ENCODE measurements around the gene MFRP. TPM values are rescaled to one million over a fixed set of nuclear protein-coding genes. Genes with fewer than 3 reads are reported as not detected.

MFRP gene
- total and polyA plus RNA-seq, 9 of the 15 experiments (the other 6 are each of a cell fraction or from before 2014, with no cell fraction given) = not detected

DNA sequence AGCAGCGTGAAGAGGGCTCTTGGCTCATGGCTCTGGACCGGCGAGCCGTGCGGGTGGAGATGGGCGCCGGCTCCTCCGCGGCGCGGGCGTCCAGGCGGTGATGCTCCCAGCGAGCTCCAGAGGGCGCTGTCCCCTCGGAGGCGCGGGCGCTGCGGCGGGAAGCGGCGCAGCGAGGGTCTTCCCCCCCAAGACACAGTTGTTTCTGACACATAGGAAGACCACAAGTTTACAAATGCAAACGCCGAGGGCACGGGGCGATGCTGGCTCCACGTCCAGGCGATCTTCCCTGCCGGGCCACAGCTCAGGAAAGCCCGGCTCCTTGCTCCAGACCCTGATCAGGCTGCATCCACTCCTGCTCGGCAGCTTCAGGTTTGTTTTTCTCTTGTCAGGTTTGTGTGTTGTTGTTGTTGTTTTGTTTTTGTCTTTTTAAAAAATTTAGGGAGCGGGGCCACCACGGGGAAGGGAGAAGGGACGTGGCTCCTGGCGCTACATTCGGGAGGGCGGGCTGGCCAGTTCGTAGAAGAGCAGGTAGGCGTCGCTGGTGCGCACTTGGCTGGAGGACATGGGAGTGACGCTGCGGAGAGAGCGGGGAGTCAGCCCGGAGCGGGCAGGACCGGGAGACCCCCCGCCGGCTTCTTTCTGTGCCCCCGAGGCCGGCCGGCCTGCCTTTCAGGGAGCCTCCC is 10.0 kb upstream of the MFRP start (continued):
- TF ChIP-seq, protein P1, sequence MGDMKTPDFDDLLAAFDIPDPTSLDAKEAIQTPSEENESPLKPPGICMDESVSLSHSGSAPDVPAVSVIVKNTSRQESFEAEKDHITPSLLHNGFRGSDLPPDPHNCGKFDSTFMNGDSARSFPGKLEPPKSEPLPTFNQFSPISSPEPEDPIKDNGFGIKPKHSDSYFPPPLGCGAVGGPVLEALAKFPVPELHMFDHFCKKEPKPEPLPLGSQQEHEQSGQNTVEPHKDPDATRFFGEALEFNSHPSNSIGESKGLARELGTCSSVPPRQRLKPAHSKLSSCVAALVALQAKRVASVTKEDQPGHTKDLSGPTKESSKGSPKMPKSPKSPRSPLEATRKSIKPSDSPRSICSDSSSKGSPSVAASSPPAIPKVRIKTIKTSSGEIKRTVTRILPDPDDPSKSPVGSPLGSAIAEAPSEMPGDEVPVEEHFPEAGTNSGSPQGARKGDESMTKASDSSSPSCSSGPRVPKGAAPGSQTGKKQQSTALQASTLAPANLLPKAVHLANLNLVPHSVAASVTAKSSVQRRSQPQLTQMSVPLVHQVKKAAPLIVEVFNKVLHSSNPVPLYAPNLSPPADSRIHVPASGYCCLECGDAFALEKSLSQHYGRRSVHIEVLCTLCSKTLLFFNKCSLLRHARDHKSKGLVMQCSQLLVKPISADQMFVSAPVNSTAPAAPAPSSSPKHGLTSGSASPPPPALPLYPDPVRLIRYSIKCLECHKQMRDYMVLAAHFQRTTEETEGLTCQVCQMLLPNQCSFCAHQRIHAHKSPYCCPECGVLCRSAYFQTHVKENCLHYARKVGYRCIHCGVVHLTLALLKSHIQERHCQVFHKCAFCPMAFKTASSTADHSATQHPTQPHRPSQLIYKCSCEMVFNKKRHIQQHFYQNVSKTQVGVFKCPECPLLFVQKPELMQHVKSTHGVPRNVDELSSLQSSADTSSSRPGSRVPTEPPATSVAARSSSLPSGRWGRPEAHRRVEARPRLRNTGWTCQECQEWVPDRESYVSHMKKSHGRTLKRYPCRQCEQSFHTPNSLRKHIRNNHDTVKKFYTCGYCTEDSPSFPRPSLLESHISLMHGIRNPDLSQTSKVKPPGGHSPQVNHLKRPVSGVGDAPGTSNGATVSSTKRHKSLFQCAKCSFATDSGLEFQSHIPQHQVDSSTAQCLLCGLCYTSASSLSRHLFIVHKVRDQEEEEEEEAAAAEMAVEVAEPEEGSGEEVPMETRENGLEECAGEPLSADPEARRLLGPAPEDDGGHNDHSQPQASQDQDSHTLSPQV (IDR thresholded peaks at IDR 0.05) = 0 out of 2 replicates have a peak, but pooled peaks have one; percentile 29
- TF ChIP-seq ATF4 (CRISPR knock-in tag; IDR thresholded peaks at IDR 0.05) (no peak), ZNF280A (IDR thresholded peaks at IDR 0.05; ENCODE audit: low read depth, partially characterized antibody) (no peak), EHMT2 (IDR thresholded peaks at IDR 0.05) (no peak), KLF1 (tag; IDR thresholded peaks at IDR 0.05) (no peak), ZNF165 (CRISPR knock-in tag; IDR thresholded peaks at IDR 0.05; ENCODE audit: borderline replicate concordance) (no peak), CBFA2T3 (IDR thresholded peaks at IDR 0.05) (no peak), FIP1L1 (IDR thresholded peaks at IDR 0.05; ENCODE audit: low read depth, low read length, poor library complexity, severe bottlenecking) (no peak), JUND (IDR thresholded peaks at IDR 0.05; ENCODE audit: borderline replicate concordance, low read depth, low read length) (peak; percentile 51; the same call in 1 of the 2 replicates), JUND (tag; IDR thresholded peaks at IDR 0.05; ENCODE audit: borderline replicate concordance, low read depth, low read length) (peak; percentile 21; the same call in 1 of the 3 replicates), BRF1 (IDR thresholded peaks at IDR 0.05; ENCODE audit: borderline replicate concordance, extremely low read depth, insufficient read length) (no peak), ZNF79 (CRISPR knock-in tag; IDR thresholded peaks at IDR 0.05; ENCODE audit: low read depth) (no peak), RBM39 (optimal IDR thresholded peaks at IDR 0.05; ENCODE audit: low read depth, low read length) (no peak), NCOR1 (IDR thresholded peaks at IDR 0.05) (no peak), TAF7 (tag; IDR thresholded peaks at IDR 0.05) (no peak), GATAD2B (IDR thresholded peaks at IDR 0.05; ENCODE audit: borderline replicate concordance) (no peak), STAT5B (CRISPR knock-in tag; IDR thresholded peaks at IDR 0.05) (no peak), FOXA1 (IDR thresholded peaks at IDR 0.05; ENCODE audit: borderline replicate concordance) (no peak), ZNF830 (CRISPR knock-in tag; IDR thresholded peaks at IDR 0.05) (no peak), NFE2 (IDR thresholded peaks at IDR 0.05; ENCODE audit: low read depth) (peak; percentile 18; the same call in 1 of the 2 replicates)
- TF ChIP-seq, protein P2, sequence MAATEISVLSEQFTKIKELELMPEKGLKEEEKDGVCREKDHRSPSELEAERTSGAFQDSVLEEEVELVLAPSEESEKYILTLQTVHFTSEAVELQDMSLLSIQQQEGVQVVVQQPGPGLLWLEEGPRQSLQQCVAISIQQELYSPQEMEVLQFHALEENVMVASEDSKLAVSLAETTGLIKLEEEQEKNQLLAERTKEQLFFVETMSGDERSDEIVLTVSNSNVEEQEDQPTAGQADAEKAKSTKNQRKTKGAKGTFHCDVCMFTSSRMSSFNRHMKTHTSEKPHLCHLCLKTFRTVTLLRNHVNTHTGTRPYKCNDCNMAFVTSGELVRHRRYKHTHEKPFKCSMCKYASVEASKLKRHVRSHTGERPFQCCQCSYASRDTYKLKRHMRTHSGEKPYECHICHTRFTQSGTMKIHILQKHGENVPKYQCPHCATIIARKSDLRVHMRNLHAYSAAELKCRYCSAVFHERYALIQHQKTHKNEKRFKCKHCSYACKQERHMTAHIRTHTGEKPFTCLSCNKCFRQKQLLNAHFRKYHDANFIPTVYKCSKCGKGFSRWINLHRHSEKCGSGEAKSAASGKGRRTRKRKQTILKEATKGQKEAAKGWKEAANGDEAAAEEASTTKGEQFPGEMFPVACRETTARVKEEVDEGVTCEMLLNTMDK (IDR thresholded peaks at IDR 0.05; ENCODE audit: borderline replicate concordance, insufficient read depth, low read depth, low read length, poor library complexity, severe bottlenecking) = peak; percentile 61

Measured in K562 (cell line).